NT2/D1 (cell line): Measurements from ENCODE around the gene UBR1.

Experiments used
- YY1 ChIP-seq: IDR thresholded peaks from 2 replicates; pipeline ENCODE4 v1.6.1; 2011; ENCODE audit not compliant: insufficient read length, insufficient read depth
- ZNF274 ChIP-seq: IDR thresholded peaks from 2 replicates; pipeline ENCODE4 v1.6.1; 2011; ENCODE audit warnings: mild to moderate bottlenecking, low read depth, low read length

DNA sequence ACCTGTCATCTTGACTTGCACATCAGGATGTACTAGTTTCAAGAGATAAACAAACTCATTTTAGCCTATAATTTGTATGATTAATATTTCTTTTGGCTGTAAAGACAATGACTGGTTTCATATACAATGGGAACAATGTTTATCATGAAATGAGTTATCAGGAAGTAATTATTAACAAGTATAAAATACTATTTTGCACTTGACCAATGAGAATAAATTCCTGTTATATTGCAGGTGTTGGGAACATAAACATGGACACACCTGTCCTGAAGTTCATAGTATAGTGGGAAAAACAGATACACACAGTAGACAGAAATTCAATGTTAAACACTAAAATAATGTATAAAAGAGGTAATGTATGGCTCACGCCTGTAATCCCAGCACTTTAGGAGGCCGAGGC is 56.9 kb downstream of the UBR1 start:
- TF ChIP-seq ZNF274: no peak
- no peak for TF ChIP-seq YY1
